HG02678 (cell line): Measurements from ENCODE around the gene RTL1.

Source experiments
- ATAC-seq: cut with Tn5 transposase; IDR thresholded peaks from one replicate; pipeline ENCODE4 v1.9.1; 2021; ENCODE audit warnings: mild to moderate bottlenecking, moderate library complexity; ENCODE audit not compliant: unreplicated experiment

Gene RTL1

DNA sequence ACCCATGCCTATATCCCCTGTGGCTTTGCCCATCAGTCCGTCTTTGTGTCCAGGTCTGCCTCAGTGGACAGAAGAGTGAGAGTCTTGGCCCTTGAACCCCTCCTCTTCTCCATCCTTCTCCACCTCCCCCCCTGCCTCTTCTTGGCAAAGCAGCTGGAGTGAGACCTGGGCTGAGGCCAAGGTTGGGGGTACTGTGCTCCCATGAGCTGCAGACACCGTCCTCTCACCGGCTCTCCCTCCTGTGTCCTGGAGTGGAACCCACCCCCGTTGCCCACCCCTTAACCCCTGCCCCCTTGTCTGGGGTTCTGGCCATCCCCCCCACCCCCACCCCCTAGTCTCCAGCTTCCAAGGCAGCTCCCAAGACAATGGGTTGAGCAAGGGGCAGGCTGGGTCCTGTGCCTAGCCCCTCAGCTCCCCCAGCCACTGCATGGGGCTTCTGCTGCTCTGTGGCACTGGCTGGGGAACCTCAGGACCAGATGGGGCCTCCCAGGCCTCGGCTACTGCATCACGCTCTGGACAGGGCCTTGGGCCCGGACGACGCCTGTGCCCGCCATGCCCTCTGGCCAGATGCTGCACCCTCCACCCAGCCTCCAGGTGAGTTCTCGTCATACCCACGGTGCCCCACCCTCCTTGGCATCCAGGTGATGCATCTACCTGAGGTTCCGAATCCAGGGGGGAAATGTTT lies 35.7 kb downstream of the RTL1 start:
- ATAC-seq = no peak

DNA sequence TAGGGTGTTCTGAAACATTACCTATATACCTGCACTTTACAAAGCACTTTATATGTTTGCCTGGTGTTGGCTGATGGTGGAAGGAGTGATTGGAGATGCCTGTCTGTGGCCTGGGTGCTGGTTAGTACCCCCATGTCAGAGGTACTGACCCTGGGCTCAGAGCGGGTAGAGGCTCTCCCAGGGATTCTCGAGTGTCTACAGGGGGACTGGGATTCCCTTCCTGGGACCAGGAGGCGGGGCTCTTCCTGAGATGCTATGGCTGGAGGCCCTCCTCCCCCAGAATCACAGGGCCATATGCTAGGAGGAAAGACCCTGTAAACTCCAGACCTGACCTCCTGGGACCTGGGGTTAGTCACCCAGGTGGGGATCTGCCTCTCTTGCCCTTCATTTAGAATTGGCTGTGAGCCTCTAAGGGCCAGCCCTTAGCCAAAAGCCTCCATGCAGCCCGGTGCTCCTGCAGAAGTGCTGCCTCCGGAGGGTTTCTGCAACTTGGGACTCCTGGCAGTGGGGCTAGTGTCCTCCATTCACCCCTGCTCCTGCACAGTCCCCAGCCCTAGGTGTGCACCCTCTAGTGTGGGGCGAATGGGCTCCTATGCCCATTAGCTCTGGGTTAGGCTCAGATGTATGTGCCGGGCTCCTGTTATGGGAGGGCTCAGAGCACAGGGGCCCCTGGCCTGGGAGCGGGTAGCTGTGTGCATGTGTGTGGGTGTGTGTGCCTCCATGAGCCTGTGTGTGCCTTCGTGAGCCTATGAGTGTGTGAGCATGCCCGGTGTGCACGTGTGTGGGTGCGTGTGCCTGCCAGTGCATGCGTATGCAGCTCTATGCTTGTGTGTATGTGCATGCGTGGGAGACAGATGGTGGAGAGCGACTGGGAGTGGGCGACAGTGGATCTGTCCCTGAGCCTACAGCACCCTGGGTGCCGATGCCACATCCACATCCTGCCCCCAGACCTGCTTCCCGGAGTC lies 36.6 kb downstream of the RTL1 start:
- no peak for ATAC-seq

DNA sequence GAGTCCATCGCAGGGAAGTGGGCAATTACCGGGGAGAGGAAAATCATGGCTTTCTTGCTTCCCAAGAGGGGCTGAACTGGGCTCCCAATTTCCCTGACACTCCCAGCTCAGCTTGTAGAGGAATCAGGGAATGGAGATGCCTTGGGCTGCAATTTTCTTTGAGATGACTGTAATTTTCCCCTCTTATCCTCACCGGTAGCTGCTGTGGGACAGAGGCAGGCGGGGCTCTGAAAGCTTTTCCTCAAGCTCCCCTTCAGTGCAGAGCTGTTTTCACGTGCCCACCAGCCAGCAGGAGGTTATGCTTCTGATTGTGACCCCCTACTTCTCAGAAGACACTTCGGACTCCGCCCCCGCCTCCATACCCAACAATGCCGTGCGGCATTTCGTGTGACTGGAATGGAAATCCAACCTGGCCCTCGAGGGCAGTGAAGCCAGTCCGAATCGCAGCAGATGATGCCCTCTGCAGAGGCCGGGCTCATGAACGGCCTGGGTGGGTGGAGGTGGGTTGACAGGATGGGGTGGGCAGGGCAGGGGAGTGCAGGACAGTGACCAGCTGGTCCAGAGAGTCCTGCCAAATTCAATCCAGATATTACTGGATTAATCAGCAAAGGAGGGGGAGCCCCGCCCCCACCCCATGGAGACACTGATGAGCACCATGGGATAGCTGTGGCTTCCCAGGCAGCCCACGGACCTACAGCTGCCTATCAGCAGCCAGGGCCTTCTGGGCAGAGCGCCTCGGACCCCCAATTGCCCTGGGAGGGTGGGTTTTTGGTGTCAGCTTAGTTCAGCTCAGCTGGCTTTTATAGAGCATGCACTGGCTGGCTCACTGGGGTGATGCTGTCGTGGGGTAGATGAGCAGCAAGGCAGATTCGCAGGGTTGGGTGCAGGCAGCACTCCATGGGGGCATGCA lies 37.6 kb downstream of the RTL1 start:
- ATAC-seq = no peak

DNA sequence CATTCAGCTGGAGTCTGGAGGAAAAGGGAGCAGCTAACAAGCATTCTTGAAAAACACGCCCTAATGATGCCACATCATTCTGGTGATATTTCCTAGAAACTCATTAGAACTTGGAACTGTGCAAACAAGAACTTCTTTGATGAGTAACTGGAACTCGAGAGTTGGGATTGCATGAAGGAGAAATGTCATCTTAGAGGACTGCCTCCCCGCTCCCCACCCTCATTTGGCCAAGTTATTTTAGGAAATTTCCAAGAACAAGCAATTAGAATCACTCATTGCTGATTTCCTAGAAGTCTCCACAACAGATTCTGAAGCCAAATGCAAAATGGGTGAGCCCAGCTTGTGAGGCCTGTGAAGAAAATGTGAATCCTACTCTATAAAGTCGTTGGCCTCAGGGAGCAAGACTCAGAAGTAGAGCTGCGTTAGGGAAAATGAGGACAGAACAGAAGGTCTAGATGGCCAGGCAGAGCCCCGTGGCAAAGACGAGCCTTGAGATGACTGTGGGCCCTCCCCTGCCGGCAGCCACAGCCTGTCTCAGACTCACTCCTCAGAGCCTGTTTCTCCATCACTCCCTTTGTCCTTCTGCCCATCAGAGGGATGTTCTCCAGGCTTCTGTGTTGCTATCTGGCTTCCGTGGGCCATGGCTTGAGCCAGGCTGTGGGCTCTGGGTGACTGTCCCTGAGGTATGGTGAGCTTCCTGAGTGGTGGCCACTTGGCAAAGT lies 38.4 kb downstream of the RTL1 start:
- no peak for ATAC-seq

DNA sequence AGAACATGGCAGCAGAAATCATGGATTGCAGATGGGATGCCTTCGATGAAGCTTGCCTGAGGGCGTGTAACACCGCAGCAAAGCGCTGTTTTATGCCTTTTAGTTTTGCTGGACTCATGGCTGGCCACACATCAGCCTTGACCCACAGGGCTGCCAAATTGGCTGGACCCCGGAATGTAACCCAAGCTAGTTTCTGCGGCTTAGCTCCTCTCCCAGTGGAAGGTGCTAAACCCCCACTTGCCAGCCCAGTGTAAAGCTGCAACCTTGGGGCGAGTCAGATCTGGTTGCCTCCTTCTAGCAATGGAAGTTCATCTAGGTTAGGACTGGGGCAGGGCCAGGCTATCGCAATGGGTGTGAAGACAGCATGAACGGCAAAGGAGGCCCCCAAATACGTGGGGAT lies 39.3 kb downstream of the RTL1 start:
- no peak for ATAC-seq

DNA sequence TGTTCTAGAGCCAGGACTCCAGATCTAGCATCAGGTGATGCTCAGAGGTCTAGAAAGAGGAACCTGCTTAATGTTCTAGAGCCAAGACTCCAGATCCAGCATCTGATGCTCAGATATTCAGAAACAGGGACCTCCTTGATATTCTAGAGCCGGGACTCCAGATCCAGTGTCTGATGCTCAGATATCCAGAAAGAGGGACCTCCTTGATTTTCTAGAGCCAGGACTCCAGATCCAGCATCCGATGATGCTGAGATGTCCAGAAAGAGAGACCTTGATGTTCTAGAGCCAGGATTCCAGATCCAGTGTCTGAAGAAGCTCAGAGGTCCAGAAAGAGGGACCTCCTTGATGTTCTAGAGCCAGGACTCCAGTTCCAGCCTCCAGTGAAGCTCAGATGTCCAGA lies 40.7 kb downstream of the RTL1 start:
- ATAC-seq = no peak

DNA sequence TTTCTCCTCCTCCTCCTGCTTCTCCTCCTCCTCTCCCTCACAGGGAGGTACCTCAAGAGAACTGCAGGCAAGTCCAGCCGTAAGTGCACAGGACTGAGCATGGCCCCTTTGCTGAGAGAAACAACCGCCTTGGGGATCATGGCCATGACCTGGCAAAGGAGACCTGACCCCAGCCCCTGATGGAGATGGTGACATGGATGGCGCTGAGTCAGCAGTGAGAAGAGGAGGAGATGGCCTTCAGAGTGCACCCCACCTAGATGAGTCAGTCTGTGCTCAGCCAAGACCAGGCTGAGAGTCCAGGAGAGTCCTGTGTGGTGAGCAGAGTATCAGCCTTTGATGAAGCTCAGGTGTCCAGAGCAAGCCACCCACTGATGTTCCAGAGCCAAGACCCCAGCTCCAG lies 41.2 kb downstream of the RTL1 start:
- no peak for ATAC-seq

DNA sequence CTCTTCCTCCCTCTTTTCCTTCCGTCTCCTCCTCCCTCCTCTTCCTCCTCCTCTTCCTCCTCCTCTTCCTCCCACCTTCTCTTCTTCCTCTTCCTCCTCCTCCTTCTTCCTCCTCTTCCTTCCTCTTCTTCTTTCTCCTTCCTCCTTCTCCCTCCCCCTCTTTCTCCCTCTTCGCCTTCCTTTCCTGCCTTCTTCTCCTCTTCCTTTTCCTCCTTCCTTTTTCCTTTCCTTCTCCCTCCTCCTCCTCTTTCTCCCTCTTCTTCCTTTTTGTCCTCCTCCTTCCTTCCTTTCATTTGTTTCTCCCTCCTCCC lies 41.6 kb downstream of the RTL1 start:
- no peak for ATAC-seq

DNA sequence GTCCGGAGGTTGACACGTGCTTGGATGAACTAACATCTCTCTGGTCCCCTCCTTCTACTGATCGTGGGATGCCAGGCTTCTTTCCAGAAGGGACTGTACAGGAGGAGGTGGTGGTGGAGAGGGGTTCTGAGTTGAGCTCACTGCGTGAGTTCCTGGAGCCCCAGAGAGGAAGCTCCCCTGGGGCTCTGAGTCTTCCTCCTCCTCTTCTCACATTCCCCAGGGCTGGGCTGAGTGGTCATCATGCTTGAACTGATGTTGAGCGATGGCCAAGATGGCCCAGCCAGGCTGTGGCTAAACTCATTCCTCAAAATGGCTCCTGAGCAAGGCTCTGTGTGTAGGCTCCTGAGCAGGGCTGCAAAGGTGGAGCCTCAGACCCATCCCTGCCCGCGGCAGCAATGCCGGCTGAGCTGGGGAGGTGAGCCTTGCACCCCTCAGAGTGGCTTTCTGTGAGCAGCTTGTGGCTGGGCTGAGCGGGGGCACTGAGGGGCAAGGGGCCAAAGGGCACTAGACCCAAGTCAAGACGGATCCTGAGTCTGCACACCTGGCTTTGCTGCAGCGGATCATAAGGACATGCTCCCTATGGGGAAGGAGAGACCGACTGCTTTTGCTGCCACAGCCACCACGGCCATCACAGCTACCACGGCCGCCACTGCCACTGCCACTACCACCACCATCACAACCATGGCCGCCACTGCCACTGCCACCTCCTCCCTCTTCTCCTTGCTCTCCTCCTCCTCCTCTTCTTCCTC lies 42.2 kb downstream of the RTL1 start:
- no peak for ATAC-seq

DNA sequence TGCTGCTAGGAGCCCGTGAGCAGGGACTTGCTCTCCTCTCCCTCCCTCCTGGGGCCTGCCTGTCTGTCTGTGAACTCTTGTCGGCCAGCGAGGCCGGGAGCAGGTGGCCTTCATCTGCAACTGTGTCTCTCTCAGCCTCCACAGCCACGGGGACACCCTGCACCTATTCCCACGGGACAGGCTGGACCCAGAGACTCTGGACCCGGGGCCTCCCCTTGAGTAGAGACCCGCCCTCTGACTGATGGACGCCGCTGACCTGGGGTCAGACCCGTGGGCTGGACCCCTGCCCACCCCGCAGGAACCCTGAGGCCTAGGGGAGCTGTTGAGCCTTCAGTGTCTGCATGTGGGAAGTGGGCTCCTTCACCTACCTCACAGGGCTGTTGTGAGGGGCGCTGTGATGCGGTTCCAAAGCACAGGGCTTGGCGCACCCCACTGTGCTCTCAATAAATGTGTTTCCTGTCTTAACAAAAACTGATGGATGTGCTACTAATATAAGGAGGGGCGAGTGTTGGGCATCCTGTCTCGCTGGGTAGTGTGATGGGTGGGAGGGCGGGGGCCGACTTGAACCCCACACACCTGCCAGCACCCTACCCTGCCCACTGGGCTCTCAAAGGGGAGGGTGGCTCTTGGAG lies 42.9 kb downstream of the RTL1 start:
- no peak for ATAC-seq

DNA sequence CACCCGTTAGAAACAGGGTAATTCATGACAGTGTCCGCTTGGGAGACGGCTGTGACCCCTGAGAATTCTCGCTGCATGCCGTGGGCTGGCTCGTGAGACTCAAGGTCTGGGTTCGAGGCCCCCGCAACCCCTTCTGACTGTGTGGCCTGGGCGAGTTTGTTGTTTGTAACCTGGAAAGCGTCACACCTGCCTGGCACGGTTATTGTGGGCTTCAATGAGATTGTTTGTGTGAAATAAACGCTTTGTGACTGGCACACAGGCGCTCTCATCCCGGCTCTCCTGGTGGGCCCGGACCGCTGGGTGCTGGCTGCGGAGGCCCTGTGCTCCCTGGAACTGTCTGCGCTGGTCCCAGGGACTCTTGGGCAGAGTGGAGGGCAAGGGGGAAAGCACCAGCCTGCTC lies 43.7 kb downstream of the RTL1 start:
- ATAC-seq = no peak

DNA sequence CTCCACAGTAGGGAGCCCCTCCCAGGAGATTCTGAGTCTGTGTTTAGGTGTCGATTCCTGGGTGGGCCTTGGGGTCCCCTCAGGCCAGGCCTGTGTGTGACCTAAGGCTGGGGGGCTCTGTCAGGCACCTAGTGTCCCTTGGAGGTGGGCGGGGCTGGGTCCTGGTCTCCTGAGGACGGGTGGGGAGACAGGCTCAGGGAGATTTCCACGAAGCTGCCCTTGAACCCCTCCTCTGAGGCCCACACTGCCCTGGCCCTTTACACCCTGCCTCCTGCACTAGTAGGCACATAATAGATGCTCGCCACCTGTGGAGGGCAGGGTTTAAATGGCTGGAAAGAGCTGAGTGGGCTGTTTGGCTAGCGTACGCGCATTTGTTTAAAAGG lies 44.7 kb downstream of the RTL1 start:
- no peak for ATAC-seq

DNA sequence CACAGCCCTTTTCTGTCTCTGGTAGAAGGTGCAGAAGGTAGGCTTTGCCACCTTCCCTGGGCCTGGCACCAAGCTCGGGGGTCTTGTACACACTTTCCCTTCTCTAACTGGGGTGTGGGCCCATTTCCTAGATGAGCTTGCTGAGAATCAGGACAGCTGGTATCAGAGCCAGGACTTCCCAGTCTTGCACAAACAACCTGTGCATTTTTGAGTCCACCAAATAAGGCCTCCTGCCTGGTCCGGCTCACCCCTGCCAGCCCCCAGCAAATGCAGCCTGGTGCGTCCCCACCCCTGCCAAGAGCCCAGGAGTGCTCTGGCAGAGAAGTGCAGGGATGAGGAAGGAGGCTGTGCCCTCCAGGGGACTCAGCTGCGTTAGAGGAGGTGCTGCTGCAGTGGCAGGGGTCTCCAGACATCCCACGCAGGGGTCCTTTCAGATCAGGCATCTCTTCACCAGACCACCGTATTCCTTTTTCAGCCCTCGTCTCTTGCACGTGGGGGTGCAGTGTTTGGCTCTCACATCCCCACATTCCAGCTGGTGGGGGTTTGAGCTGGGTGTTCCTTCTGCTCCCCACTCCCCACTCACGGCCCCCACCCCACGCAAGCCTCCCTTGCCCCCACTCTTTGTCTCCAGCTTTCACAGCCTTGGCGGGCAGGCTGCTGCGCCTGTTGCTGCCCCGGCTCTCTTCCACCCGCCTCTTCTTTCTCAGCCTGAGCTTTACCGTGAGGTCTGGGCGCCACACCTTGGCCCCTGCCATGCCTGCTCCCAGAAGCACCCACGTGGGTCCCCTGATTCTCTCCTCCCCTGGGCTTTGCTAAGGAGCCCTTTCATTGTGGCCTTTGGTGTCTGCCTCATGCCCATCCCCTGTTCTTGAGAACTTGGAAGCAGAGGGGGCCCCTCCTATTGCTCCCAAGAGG lies 45.3 kb downstream of the RTL1 start:
- ATAC-seq = no peak

DNA sequence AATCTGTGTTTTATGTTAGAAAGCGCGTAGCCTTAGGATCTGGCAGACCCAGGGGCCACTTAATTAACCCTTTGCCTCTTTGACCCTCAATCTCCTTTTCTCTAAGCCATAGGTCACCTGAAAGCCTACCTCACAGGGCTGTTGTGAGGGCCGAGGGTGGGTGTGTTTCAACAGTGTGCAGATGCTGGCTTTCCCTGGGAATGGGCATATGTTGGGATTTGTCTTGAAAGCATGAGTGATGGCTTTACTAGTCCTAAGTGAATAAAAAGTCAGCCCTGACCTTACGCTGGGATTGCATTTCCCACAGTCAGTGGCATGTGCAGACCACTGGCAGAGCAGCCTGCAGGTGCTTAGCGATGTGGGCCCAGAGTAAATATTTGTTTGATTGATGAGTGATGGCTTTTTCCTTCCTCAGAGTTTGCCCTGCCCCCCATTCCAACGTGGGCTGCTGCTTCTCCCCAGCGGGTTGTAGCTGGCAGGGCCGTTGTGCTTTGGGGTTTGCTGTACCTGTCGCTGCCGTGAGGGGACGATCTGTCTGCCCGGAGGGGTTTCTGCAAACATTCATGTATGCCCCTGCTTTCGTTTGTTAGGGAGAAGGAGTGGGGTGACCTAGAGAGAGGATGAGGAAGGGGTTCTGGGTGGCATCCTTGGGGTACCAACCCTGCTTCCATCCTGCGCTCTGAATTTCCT lies 46.1 kb downstream of the RTL1 start:
- ATAC-seq = no peak

DNA sequence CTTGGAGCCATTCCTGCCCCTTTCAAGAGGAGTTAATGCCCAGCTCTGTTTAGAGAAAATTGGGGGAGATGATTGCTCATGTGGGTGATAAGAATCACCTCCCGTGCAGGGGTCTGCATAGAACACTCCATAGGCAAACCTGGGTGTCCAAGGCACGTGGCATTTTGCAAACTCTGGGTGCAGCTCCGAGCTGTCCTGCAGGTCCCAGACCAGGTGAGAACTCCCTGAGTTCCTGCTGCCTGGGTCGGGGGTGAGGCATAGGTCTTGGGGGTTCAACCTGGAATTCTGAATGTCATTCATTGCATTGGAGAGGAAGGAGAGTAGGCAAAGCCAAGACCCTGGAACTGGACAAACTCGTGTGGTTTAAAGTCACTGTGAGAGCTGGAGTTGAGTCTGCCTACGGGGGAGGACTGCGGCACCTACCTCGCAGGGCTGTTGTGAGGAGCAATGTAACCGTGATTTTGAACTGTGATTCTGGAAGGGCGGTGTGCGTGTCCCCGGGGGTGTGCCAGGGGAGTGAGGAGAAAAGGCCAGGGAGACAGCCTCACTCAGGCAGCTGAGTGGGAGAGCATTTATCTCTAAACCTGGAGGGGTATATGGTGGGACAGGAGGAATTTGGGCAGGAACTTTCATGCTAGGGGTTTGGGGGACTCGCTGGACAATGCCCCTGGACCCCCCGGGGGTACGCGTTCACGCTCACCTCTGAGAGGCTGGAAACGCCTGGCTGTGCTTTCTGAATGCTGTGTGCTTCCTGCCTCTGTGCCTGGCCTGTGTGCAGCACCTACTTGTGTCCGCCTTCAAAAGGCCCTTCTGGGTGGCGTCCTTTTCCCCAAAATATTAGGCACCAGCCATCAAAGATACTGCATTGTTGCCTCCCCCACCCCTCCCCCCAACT lies 47.2 kb downstream of the RTL1 start:
- no peak for ATAC-seq

DNA sequence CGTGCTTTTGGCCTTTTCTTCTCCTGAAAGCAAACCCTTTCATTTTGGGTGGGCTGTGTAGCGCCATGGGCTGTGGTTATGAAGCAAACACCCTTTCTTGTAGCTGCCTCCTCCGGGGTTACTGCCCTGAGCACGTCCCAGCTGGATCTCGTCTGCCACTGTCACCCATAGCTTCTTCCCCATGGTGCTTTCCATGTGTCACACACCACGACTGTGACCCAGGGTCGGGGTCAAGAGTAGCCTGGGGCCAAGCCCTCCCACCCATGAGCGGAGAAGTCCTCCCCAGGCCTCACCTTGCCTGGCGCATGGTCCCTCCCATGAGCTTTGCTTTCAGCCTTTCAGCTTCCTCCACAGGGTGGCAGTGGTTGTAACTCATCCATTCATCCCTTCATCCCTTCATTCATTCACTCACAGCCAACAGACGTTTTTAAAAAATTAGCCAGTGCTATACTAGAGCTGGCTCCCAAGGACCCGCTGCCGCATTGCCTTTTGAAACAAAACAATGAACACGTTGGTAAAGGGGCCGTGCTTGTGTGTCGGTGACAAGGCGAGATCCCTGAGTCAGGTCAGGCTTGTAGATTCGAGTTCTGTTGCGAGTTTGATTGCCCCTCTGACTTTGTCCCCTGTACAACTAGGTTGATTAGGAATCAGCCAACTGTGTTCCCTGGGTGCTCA lies 48.1 kb downstream of the RTL1 start:
- ATAC-seq = no peak
